HepG2 (cell line): ENCODE results near the gene HTRA2. TPM values are rescaled to one million over a fixed set of nuclear protein-coding genes. Genes with fewer than 3 reads are reported as not detected.

Experiments
- BORCS8-MEF2B ChIP-seq: sonication (generic); formaldehyde crosslinking; IDR thresholded peaks from 2 replicates; pipeline ENCODE4 v1.8.0; 2022; ENCODE audit warnings: mild to moderate bottlenecking, missing genetic modification reagents
- EED ChIP-seq: sonication (generic); formaldehyde crosslinking; IDR thresholded peaks from 2 replicates; pipeline ENCODE4 v1.5.0; 2020; ENCODE audit warnings: mild to moderate bottlenecking, missing genetic modification reagents
- ETS1 ChIP-seq: sonication (generic); formaldehyde crosslinking; IDR thresholded peaks from 2 replicates; pipeline ENCODE4 v1.4.0; 2020; ENCODE audit warnings: missing genetic modification reagents
- HDAC1 ChIP-seq: sonication (generic); formaldehyde crosslinking; IDR thresholded peaks from 2 replicates; pipeline ENCODE4 v1.5.1; 2020; ENCODE audit warnings: mild to moderate bottlenecking, missing genetic modification reagents
- HNRNPLL ChIP-seq: fragments of 200-400 bp; formaldehyde crosslinking; IDR thresholded peaks from 2 replicates; pipeline ENCODE4 v1.6.1; 2017; ENCODE audit warnings: mild to moderate bottlenecking, low read depth, low read length; ENCODE audit not compliant: poor library complexity, severe bottlenecking
- HOXA3 ChIP-seq: sonication (generic); formaldehyde crosslinking; IDR thresholded peaks from 2 replicates; pipeline ENCODE4 v1.5.0; 2020; ENCODE audit warnings: missing genetic modification reagents
- NFE2L1 ChIP-seq: sonication (generic); formaldehyde crosslinking; IDR thresholded peaks from 2 replicates; pipeline ENCODE4 v1.4.0; 2020; ENCODE audit warnings: missing genetic modification reagents, mild to moderate bottlenecking, borderline replicate concordance
- RELA ChIP-seq: sonication (generic); formaldehyde crosslinking; IDR thresholded peaks from 2 replicates; pipeline ENCODE4 v1.4.0; 2020; ENCODE audit warnings: missing genetic modification reagents
- TFE3 ChIP-seq: IDR thresholded peaks from 2 replicates; pipeline ENCODE4 v1.6.1; 2016
- WIZ ChIP-seq: sonication (generic); formaldehyde crosslinking; IDR thresholded peaks from 2 replicates; pipeline ENCODE4 v1.5.1; 2020; ENCODE audit warnings: mild to moderate bottlenecking, missing genetic modification reagents
- ZMYM2 ChIP-seq: sonication (generic); formaldehyde crosslinking; IDR thresholded peaks from 2 replicates; pipeline ENCODE4 v1.8.0; 2022; ENCODE audit warnings: mild to moderate bottlenecking, missing genetic modification reagents
- ZNF224 ChIP-seq: sonication (generic); formaldehyde crosslinking; IDR thresholded peaks from 2 replicates; pipeline ENCODE4 v1.5.0; 2020; ENCODE audit warnings: mild to moderate bottlenecking, missing genetic modification reagents
- ZNF329 ChIP-seq: sonication (generic); formaldehyde crosslinking; IDR thresholded peaks from 2 replicates; pipeline ENCODE4 v1.9.0; 2021; ENCODE audit warnings: low read depth, mild to moderate bottlenecking, missing genetic modification reagents
- ZNF562 ChIP-seq: sonication (generic); formaldehyde crosslinking; IDR thresholded peaks from 2 replicates; pipeline ENCODE4 v1.8.0; 2022; ENCODE audit warnings: missing genetic modification reagents, borderline replicate concordance
- ZNF777 ChIP-seq: sonication (generic); formaldehyde crosslinking; IDR thresholded peaks from 2 replicates; pipeline ENCODE4 v1.4.0; 2020; ENCODE audit warnings: missing genetic modification reagents
- ZNF784 ChIP-seq: sonication (generic); formaldehyde crosslinking; IDR thresholded peaks from 2 replicates; pipeline ENCODE4 v1.5.1; 2020; ENCODE audit warnings: missing genetic modification reagents, mild to moderate bottlenecking, borderline replicate concordance
- ZNF891 ChIP-seq: sonication (generic); formaldehyde crosslinking; IDR thresholded peaks from 2 replicates; pipeline ENCODE4 v1.5.0; 2020; ENCODE audit warnings: mild to moderate bottlenecking, missing genetic modification reagents
- polyA plus RNA-seq, 8 experiments: library from polyadenylated mRNA; depleted of rRNA in 3 of 8; stranded (reverse) in 7 of 8; unstranded in 1 of 8; fragments of >200 nt; fragmentation: Illumina TruSeq in 4 of 8; extraction: Trizol in 4 of 8; gene quantifications; 2 replicates each; pipeline versions ENCODE4 v1.2.1 to v1.2.3, GENCODE V29; 2011 to 2016; ENCODE audit warnings: low read depth in 4 of 8, missing spikeins in 1 of 8, mixed read lengths in 1 of 8; ENCODE audit not compliant: insufficient read depth in 1 of 8
- total RNA-seq, 5 experiments: library from RNA; depleted of rRNA; stranded (reverse); fragments of >200 nt; fragmentation: Illumina TruSeq; extraction: Trizol; gene quantifications; 2 replicates each; pipeline ENCODE4 v1.2.3, GENCODE V29; 2016; ENCODE audit warnings: low read depth in 1 of 5
- TF ChIP-seq, protein P1 (sequence below): sonication (generic); formaldehyde crosslinking; conservative IDR thresholded peaks from 2 replicates; pipeline ENCODE4 v1.8.0; 2022; ENCODE audit warnings: mild to moderate bottlenecking, moderate library complexity, missing genetic modification reagents
- TF ChIP-seq, protein P2 (sequence below): sonication (generic); formaldehyde crosslinking; IDR thresholded peaks from 2 replicates; pipeline ENCODE4 v1.8.1; 2023; ENCODE audit warnings: mild to moderate bottlenecking, missing genetic modification reagents
- TF ChIP-seq, protein P3 (sequence below): sonication (generic); formaldehyde crosslinking; IDR thresholded peaks from 2 replicates; pipeline ENCODE4 v1.4.0; 2020; ENCODE audit warnings: missing genetic modification reagents, mild to moderate bottlenecking, borderline replicate concordance

HTRA2 gene
- total and polyA plus RNA-seq, 2 of the 13 experiments (the other 11 are each of a cell fraction or from before 2014, with no cell fraction given), result 47.7 to 50.3 TPM

GRCh38 chr2:74497777-74498499 lies 31.8 kb upstream of the HTRA2 start (continued):
- TF ChIP-seq RELA (no peak), WIZ (CRISPR knock-in tag) (0 out of 2 replicates have a peak, but pooled peaks have one; percentile 26), ZNF329 (CRISPR knock-in tag) (peak; percentile 38; the same call in 1 of the 2 replicates), ZNF784 (CRISPR knock-in tag) (peak; percentile 76; the same call in 1 of the 2 replicates), ZNF224 (CRISPR knock-in tag) (peak; percentile 67; the same call in 1 of the 2 replicates), ZNF777 (0 out of 2 replicates have a peak, but pooled peaks have one; percentile 49), ZNF891 (CRISPR knock-in tag) (0 out of 2 replicates have a peak, but pooled peaks have one; percentile 23), BORCS8-MEF2B (CRISPR knock-in tag) (peak; percentile 77), ZNF562 (0 out of 2 replicates have a peak, but pooled peaks have one; percentile 24), ZMYM2 (CRISPR knock-in tag) (peak; percentile 54; the same call in 1 of the 2 replicates), HNRNPLL (peak; percentile 100), NFE2L1 (CRISPR knock-in tag) (0 out of 2 replicates have a peak, but pooled peaks have one; percentile 18), TFE3 (CRISPR knock-in tag) (no peak), ETS1 (CRISPR knock-in tag) (peak; percentile 49; the same call in 1 of the 2 replicates), EED (CRISPR knock-in tag) (peak; percentile 86), HOXA3 (CRISPR knock-in tag) (peak; percentile 67), HDAC1 (0 out of 2 replicates have a peak, but pooled peaks have one; percentile 25)
- TF ChIP-seq, protein P1, sequence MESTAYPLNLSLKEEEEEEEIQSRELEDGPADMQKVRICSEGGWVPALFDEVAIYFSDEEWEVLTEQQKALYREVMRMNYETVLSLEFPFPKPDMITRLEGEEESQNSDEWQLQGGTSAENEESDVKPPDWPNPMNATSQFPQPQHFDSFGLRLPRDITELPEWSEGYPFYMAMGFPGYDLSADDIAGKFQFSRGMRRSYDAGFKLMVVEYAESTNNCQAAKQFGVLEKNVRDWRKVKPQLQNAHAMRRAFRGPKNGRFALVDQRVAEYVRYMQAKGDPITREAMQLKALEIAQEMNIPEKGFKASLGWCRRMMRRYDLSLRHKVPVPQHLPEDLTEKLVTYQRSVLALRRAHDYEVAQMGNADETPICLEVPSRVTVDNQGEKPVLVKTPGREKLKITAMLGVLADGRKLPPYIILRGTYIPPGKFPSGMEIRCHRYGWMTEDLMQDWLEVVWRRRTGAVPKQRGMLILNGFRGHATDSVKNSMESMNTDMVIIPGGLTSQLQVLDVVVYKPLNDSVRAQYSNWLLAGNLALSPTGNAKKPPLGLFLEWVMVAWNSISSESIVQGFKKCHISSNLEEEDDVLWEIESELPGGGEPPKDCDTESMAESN, result no peak; the same call in 1 of the 2 replicates
- TF ChIP-seq, protein P2, sequence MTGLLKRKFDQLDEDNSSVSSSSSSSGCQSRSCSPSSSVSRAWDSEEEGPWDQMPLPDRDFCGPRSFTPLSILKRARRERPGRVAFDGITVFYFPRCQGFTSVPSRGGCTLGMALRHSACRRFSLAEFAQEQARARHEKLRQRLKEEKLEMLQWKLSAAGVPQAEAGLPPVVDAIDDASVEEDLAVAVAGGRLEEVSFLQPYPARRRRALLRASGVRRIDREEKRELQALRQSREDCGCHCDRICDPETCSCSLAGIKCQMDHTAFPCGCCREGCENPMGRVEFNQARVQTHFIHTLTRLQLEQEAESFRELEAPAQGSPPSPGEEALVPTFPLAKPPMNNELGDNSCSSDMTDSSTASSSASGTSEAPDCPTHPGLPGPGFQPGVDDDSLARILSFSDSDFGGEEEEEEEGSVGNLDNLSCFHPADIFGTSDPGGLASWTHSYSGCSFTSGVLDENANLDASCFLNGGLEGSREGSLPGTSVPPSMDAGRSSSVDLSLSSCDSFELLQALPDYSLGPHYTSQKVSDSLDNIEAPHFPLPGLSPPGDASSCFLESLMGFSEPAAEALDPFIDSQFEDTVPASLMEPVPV, result peak; percentile 84; the same call in 1 of the 2 replicates
- TF ChIP-seq, protein P3, sequence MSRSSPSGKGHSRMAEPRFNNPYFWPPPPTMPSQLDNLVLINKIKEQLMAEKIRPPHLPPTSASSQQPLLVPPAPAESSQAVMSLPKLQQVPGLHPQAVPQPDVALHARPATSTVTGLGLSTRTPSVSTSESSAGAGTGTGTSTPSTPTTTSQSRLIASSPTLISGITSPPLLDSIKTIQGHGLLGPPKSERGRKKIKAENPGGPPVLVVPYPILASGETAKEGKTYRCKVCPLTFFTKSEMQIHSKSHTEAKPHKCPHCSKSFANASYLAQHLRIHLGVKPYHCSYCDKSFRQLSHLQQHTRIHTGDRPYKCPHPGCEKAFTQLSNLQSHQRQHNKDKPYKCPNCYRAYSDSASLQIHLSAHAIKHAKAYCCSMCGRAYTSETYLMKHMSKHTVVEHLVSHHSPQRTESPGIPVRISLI (CRISPR knock-in tag), result peak; percentile 54; the same call in 1 of the 2 replicates
